Neural cell (in vitro differentiated cells): ENCODE data around the gene RET. TPM values are rescaled to one million over a fixed set of nuclear protein-coding genes. Genes with fewer than 3 reads are reported as not detected.

Source experiments
- H2AFZ ChIP-seq: fragments of 200-600, 300-800 bp; sonication (generic), shearing (Covaris generic); 2 replicates; pipeline ENCODE4 v1.6.0; 2014; ENCODE audit warnings: low read depth, mild to moderate bottlenecking, antibody characterized with exemption, low read length, moderate library complexity
- H3F3A ChIP-seq: fragments of 200-600 bp; shearing (Covaris generic); 2 replicates; pipeline ENCODE4 v1.6.1; 2016; ENCODE audit warnings: mild to moderate bottlenecking, moderate library complexity, mixed read lengths, antibody characterized with exemption, low read length; ENCODE audit not compliant: insufficient read depth, poor library complexity, severe bottlenecking
- H3K27ac ChIP-seq: fragments of 200-600, 300-800 bp; sonication (generic), shearing (Covaris generic); 2 replicates; pipeline ENCODE4 v1.5.1; 2014; ENCODE audit warnings: mild to moderate bottlenecking, low read length, moderate library complexity
- H3K27me3 ChIP-seq: fragments of 300-800, 200-600 bp; sonication (generic), shearing (Covaris generic); 2 replicates; pipeline ENCODE4 v1.6.0; 2014; ENCODE audit warnings: mild to moderate bottlenecking, low read depth, low read length, moderate library complexity; ENCODE audit not compliant: insufficient read depth
- H3K36me3 ChIP-seq: fragments of 300-800, 200-600 bp; sonication (generic), shearing (Covaris generic); 2 replicates; pipeline ENCODE4 v1.5.1; 2014; ENCODE audit warnings: mild to moderate bottlenecking, antibody characterized with exemption, low read length, moderate library complexity; ENCODE audit not compliant: insufficient read depth
- H3K4me2 ChIP-seq: fragments of 300-800, 200-600 bp; sonication (generic), shearing (Covaris generic); 2 replicates; pipeline ENCODE4 v1.6.0; 2014; ENCODE audit warnings: mild to moderate bottlenecking, low read length
- H3K4me3 ChIP-seq: fragments of 300-800, 200-600 bp; sonication (generic), shearing (Covaris generic); 2 replicates; pipeline ENCODE4 v1.5.1; 2014; ENCODE audit warnings: mild to moderate bottlenecking, low read length, moderate library complexity
- H3K79me2 ChIP-seq: fragments of 200-600 bp; shearing (Covaris generic); replicated peaks from 2 replicates; pipeline ENCODE4 v1.6.0; 2014; ENCODE audit warnings: mild to moderate bottlenecking, low read length, moderate library complexity; ENCODE audit not compliant: insufficient read depth
- H3K9ac ChIP-seq: fragments of 300-800, 200-600 bp; sonication (generic), shearing (Covaris generic); 2 replicates; pipeline ENCODE4 v1.6.1; 2016; ENCODE audit warnings: mild to moderate bottlenecking, low read length, mixed read lengths
- H3K9me2 ChIP-seq: fragments of 200-600 bp; shearing (Covaris generic); 2 replicates; pipeline ENCODE4 v1.6.1; 2016; ENCODE audit warnings: mild to moderate bottlenecking, low read length, mixed read lengths; ENCODE audit not compliant: insufficient read depth
- H3K9me3 ChIP-seq: fragments of 200-600, 300-800 bp; sonication (generic), shearing (Covaris generic); 2 replicates; pipeline ENCODE4 v1.6.1; 2016; ENCODE audit warnings: mild to moderate bottlenecking, mixed run types, low read length, moderate library complexity, mixed read lengths
- H4K20me1 ChIP-seq: fragments of 200-600 bp; shearing (Covaris generic); 2 replicates; pipeline ENCODE4 v1.6.1; 2016; ENCODE audit warnings: mild to moderate bottlenecking, mixed run types; ENCODE audit not compliant: insufficient read depth
- CTCF ChIP-seq: fragments of 450-650 bp; IDR thresholded peaks from 2 replicates; pipeline ENCODE4 v1.5.1; 2014; ENCODE audit warnings: antibody characterized with exemption, mild to moderate bottlenecking, moderate library complexity; ENCODE audit not compliant: poor library complexity, severe bottlenecking
- EP300 ChIP-seq: fragments of 450-650 bp; conservative IDR thresholded peaks from 2 replicates; pipeline ENCODE4 v1.6.1; 2014; ENCODE audit warnings: antibody characterized with exemption, mild to moderate bottlenecking, moderate library complexity; ENCODE audit not compliant: poor library complexity, severe bottlenecking
- EZH2 ChIP-seq: fragments of 200-600, 300-800 bp; shearing (Covaris generic), sonication (generic); IDR thresholded peaks from 2 replicates; pipeline ENCODE4 v1.6.1; 2014; ENCODE audit warnings: antibody characterized with exemption, low read length, borderline replicate concordance, mild to moderate bottlenecking; ENCODE audit not compliant: insufficient read depth, poor library complexity, severe bottlenecking
- MXI1 ChIP-seq: fragments of 450-650 bp; conservative IDR thresholded peaks from 2 replicates; pipeline ENCODE4 v1.6.1; 2014; ENCODE audit warnings: antibody characterized with exemption, mild to moderate bottlenecking; ENCODE audit not compliant: poor library complexity, severe bottlenecking
- POLR2AphosphoS5 ChIP-seq: IDR thresholded peaks from 2 replicates; pipeline ENCODE4 v1.6.1; 2012
- RAD21 ChIP-seq: fragments of 450-650 bp; conservative IDR thresholded peaks from 2 replicates; pipeline ENCODE4 v1.6.1; 2014; ENCODE audit warnings: antibody characterized with exemption, mild to moderate bottlenecking, moderate library complexity
- REST ChIP-seq: IDR thresholded peaks from 2 replicates; pipeline ENCODE4 v1.6.1; 2012; ENCODE audit warnings: borderline replicate concordance
- SMC3 ChIP-seq: fragments of 450-650 bp; conservative IDR thresholded peaks from 2 replicates; pipeline ENCODE4 v1.6.1; 2014; ENCODE audit warnings: antibody characterized with exemption, mild to moderate bottlenecking, moderate library complexity; ENCODE audit not compliant: poor library complexity
- TAF1 ChIP-seq: IDR thresholded peaks from 2 replicates; pipeline ENCODE4 v1.6.1; 2012; ENCODE audit warnings: low read depth
- polyA plus RNA-seq: library from polyadenylated mRNA; depleted of rRNA; stranded (reverse); fragments of >200 nt; gene quantifications from 2 replicates; pipeline ENCODE4 v1.2.3, GENCODE V29; 2014

RET gene
- polyA plus RNA-seq, 1 donor from 2014 or later, result 1.7 TPM

DNA sequence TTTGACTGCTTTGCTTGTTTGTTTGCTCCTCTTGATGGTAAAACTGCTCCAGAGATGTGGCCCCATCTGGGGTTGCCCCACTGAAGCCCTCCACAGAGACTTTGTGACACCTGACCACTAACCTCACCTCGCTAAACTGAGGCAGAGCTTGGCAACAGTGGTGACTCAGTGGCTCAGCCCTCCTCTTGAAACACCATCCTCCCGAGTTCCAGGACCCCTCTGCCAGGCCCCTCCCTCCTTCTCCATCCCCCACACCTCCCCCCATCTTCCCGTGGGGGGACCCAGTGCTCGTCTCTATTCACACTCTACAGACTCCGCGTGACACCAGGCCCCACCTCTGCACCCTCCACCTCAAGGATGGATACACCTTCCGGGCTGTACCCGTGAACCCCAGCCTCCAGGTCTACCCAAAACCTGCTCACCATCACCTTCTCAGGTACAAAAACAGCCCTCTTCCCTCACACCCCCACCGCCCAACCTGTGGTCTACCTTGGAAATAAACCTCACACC lies 19.0 kb upstream of the RET start:
- Histone ChIP-seq H3K4me3 (no peak overlapping the region), H3K36me3 (no peaks in the 10 kb centered on the region), H2AFZ (no peak overlapping the region), H3K9ac (no peak overlapping the region), H3K27me3 (no peaks in the 10 kb centered on the region), H4K20me1 (no peaks in the 10 kb centered on the region), H3K9me2 (no peaks in the 10 kb centered on the region), H3K79me2 (no peaks in the 10 kb centered on the region), H3K9me3 (no peaks in the 10 kb centered on the region), H3F3A (no peaks in the 10 kb centered on the region), H3K4me2 (no peak overlapping the region), H3K27ac (no peak overlapping the region)
- no peak for TF ChIP-seq SMC3
- no peak for TF ChIP-seq POLR2AphosphoS5
- no peak for TF ChIP-seq TAF1
- TF ChIP-seq CTCF, result no peak
- TF ChIP-seq REST, result no peak
- no peak for TF ChIP-seq MXI1
- no peak for TF ChIP-seq RAD21
- TF ChIP-seq EP300, result no peak
- no peak for TF ChIP-seq EZH2

DNA sequence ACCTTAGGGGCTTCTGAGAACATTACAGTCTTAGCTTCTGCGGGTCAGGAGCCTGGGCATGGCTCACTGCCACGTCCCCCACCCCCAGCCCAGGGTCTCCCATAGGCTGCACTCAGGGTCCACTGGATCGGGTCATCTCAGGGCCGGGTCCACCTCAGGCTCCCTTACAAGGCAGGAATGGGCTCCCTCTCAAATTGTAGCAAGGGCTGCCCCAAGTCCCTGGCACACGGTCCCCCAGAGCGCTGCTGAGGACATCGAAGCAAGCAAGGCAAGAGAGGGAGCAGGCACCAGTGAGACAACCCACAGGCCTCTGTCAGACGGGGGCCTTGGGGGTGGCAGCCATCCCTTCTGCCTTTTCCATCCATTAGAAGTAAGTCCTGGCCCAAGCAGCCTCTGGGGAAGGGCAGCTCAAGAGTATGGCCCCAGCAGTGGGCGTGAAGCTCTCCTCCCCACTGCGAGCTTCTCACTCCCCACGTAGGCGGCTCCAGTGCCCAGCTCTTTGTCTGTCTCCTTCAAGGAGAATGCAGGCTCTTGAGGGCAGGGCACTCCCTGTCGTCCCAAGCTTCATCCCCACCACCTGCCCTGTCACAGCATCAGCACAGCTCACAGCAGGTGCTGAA lies 18.0 kb upstream of the RET start:
- Histone ChIP-seq H3F3A (no peaks in the 10 kb centered on the region), H3K36me3 (no peaks in the 10 kb centered on the region)

More for the DNA sequence above, 18.0 kb upstream of the RET start:
- Histone ChIP-seq H3K4me2 (no peak overlapping the region), H3K9me2 (no peaks in the 10 kb centered on the region), H3K9me3 (no peaks in the 10 kb centered on the region), H3K27me3 (no peaks in the 10 kb centered on the region), H3K79me2 (no peaks in the 10 kb centered on the region), H3K27ac (no peak overlapping the region), H3K9ac (no peak overlapping the region), H4K20me1 (no peaks in the 10 kb centered on the region), H3K4me3 (no peak overlapping the region), H2AFZ (no peak overlapping the region)
- no peak for TF ChIP-seq MXI1
- no peak for TF ChIP-seq CTCF
- no peak for TF ChIP-seq POLR2AphosphoS5
- TF ChIP-seq EP300, result no peak
- no peak for TF ChIP-seq TAF1
- no peak for TF ChIP-seq REST
- no peak for TF ChIP-seq RAD21
